ENCODE measurements around the gene C1orf185. TPM values are rescaled to one million over a fixed set of nuclear protein-coding genes. Genes with fewer than 3 reads are reported as not detected.

Gene C1orf185
- not detected in 2 replicates for total RNA-seq (2014; rRNA removed; shearing (Covaris generic))

DNA sequence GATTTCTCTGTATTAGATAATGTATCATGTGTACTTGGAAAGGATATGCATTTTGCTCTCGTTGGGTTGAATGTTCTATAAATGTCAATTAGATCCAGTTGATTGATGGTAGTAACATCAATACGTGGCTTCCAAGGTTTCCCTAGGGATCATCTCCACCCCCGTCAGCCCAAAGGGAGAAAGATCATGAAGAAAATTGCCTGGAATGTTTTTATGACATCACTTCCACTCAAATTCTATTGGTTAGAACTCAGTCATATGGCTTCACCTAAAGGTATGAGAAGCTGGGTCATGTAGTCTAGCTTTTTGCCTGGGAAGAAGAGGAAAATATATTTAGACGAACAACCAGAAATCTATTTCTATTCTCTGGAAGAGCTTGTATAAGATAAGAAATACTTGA, at the start of gene C1orf185:
C1orf185 (plus strand) TSS at position 253 of the 400 bp plus-strand sequence; CDS start at position 259, 6 bp downstream.
- no peak within 1 kb of the TSS for H3K4me3 ChIP-seq
- no peaks in the 10 kb centered on the region for H3K27me3 ChIP-seq (replicated peaks)
- no peak within 1 kb of the TSS for H3K27ac ChIP-seq
- H3K4me1 ChIP-seq (replicated peaks) = no peaks in the 10 kb centered on the region
- no peaks in the 10 kb centered on the region for H3K36me3 ChIP-seq
- DNase-seq (ENCODE audit: low read depth in 1 of 2, low spot score in 2 of 2) = no peak
- no peaks in the 10 kb centered on the region for H3K9me3 ChIP-seq (replicated peaks)

DNA sequence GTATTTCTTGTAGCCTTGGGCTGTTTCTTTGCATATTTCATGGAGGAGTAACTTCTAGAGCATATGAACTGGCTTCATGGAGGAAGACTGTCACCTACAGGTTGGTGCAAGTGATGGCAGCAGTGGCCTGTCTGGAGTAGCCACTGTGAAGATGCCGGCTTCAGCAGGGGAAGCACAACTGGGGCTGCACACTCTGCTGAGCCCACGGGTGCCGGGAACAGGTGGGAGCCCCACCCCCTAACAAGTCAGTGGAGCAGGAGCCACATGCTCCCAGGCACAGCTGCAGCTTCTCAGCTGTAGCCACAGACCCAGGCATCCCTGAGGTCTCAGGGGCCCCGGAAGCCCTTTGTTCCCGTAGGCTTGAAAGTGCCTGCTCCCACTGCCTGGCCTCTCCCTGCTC, 43.2 kb upstream of the C1orf185 start:
- Histone ChIP-seq H3K9me3 (replicated peaks) (peaks cover 2% of the 10 kb centered on the region; the same call in 1 of the 2 replicates), H3K4me1 (replicated peaks) (peaks cover 22% of the 10 kb centered on the region), H3K4me3 (no peak overlapping the region), H3K36me3 (peaks cover 3% of the 10 kb centered on the region; the same call in 1 of the 2 replicates), H3K27ac (no peak overlapping the region), H3K27me3 (replicated peaks) (no peaks in the 10 kb centered on the region)
- DNase-seq (ENCODE audit: low read depth in 1 of 2, low spot score in 2 of 2) = no peak

DNA sequence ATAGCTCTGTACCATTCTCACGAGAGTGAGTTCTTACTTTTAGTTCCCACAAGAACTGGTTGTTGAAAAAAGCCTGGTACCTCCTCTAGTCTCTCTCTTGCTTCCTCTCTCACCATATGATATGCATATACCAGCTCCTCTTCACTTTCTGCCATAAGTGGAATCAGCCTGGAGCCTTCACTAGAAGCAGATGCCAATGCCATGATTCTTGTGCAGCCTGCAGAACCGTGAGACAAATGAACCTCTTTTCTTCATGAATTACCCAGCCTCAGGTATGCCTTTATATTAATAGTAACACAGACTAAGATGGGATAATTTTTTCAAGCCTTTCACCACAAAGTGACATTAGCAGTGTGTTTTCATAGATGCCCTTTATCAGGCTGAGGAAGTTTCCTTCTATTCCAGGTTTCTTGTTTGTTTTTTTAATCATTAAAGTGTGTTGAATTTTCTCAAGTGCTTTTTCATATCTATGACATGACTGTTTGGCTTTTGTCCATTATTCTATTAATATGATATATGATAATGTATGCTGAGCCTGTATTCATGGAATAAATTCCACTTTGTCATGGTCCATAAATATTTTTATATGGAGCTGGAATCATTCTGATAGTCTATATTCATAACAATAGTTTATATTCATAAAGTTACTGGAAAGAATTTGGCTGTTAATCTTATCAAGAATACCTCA, 40.7 kb upstream of the C1orf185 start:
- Histone ChIP-seq H3K27ac (peak overlapping the region; percentile 5), H3K27me3 (replicated peaks) (no peaks in the 10 kb centered on the region), H3K9me3 (replicated peaks) (peaks cover 2% of the 10 kb centered on the region; the same call in 1 of the 2 replicates), H3K4me1 (replicated peaks) (peaks cover 30% of the 10 kb centered on the region), H3K4me3 (no peak overlapping the region), H3K36me3 (peaks cover 7% of the 10 kb centered on the region; the same call in 1 of the 2 replicates)
- no peak for DNase-seq (ENCODE audit: low read depth in 1 of 2, low spot score in 2 of 2)

DNA sequence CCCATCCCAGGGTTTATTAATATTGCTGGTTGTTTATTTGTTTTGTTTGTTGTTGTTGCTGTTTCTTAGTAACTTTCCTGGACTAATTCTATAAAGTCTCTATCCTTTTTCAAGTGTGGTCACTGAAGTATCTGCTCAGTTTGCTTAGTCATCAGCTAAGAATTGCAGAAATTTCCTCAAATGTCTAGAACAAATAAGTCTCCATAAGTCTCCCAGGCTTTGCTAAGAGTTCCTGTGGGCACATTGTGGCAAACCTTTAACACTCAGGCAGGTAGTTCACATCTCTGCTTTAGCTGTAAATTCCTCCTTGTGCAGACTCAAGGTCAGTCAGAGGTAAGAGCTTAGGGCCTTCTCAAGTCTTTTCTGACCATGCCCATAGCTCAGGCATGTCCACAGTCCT, 38.9 kb upstream of the C1orf185 start:
- Histone ChIP-seq H3K4me3 (no peak overlapping the region), H3K9me3 (replicated peaks) (no peaks in the 10 kb centered on the region; the same call in 1 of the 2 replicates), H3K4me1 (replicated peaks) (peaks cover 30% of the 10 kb centered on the region), H3K27me3 (replicated peaks) (no peaks in the 10 kb centered on the region), H3K36me3 (peaks cover 7% of the 10 kb centered on the region; the same call in 1 of the 2 replicates), H3K27ac (peak overlapping the region; percentile 92)
- peak; percentile 71 to 92 for DNase-seq (ENCODE audit: low read depth in 1 of 2, low spot score in 2 of 2)

DNA sequence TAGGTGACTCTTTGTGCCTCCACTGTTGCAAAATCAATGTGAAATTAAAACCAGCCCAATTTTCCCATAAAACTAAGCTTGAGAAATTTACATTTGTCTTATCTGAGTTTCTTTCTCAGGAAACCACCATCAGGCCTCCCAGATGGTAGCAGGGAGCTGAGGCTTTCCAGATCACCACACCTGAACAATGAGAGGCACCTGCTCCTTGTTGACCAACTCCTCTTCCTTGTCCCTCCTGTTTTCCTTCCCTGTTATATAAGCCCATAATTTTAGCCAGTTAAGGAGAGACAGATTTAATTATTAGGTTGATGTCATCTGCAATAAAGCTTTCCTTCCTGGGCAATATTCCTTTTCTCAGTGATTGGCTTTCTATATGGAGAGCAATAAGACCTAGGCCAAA, 32.0 kb upstream of the C1orf185 start:
- H3K27ac ChIP-seq = peak overlapping the region; percentile 17
- no peaks in the 10 kb centered on the region for H3K36me3 ChIP-seq
- H3K9me3 ChIP-seq (replicated peaks) = no peaks in the 10 kb centered on the region
- DNase-seq (ENCODE audit: low read depth in 1 of 2, low spot score in 2 of 2) = no peak
- peaks cover 15% of the 10 kb centered on the region for H3K4me1 ChIP-seq (replicated peaks)
- no peak overlapping the region for H3K4me3 ChIP-seq
- no peaks in the 10 kb centered on the region for H3K27me3 ChIP-seq (replicated peaks)

DNA sequence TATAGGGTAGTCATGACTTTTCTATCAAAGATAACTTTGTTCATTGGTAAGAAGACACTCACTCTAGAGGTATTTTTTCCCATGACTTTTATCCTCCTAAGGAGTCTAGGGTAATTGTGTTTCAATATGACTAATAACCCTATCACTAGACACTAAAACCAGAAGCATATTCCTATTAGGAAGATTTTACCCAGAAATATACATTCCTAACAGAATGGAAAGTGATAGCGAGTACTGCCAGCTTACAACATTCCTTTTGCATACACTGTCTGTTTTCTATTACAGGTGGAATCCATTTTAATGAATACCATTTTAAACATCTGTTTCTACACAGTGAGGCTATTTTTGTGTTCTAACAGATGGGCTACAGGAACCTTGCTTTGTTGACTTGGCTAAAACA, 31.4 kb upstream of the C1orf185 start:
- Histone ChIP-seq H3K9me3 (replicated peaks) (no peaks in the 10 kb centered on the region), H3K36me3 (no peaks in the 10 kb centered on the region), H3K4me3 (no peak overlapping the region), H3K27me3 (replicated peaks) (no peaks in the 10 kb centered on the region), H3K4me1 (replicated peaks) (peaks cover 15% of the 10 kb centered on the region), H3K27ac (0 out of 2 replicates have a peak overlapping the region, but pooled peaks have one; percentile 5)
- peak in 1 of 2 experiments; percentile 42 for DNase-seq (ENCODE audit: low read depth in 1 of 2, low spot score in 2 of 2)

DNA sequence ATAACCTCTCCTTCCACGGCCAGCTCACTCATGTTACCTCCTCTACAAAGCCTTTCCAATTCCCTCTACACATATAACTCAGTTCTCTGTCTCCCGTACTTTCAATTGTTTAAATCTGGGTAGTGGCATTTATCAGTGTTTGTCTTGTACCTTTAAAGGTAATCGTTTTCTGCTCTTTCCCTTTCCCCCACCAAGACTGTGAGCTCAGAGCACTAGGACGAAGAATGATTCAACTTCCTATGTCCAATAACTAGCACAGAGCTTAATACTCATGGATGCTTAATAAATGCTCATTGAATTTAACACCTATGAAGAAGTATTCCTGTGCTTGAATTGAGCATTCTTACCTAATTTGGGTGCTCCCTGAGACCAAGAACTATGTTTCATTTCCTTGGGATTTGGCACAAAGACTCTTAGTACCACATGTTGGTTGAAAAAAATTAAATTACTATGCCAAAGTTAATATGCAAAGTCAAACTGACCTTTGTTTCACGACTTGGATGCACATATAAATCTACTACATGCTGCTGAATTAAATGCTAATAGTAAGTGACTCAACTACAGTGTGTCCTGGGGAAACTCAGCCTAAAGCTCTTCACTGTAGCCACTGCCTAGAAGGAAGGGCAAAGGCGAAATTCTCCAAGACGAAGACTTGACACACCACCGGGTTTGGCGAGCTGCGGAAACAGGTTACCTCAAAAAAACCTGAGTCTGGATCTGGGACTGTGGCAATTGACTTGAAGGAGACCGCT, 30.6 kb upstream of the C1orf185 start:
- H3K4me1 ChIP-seq (replicated peaks) = peaks cover 15% of the 10 kb centered on the region
- no peak for DNase-seq (ENCODE audit: low read depth in 1 of 2, low spot score in 2 of 2)
- no peaks in the 10 kb centered on the region for H3K36me3 ChIP-seq
- H3K27me3 ChIP-seq (replicated peaks) = no peaks in the 10 kb centered on the region
- H3K9me3 ChIP-seq (replicated peaks) = no peaks in the 10 kb centered on the region
- no peak overlapping the region for H3K4me3 ChIP-seq
- 0 out of 2 replicates have a peak overlapping the region, but pooled peaks have one; percentile 5 for H3K27ac ChIP-seq

DNA sequence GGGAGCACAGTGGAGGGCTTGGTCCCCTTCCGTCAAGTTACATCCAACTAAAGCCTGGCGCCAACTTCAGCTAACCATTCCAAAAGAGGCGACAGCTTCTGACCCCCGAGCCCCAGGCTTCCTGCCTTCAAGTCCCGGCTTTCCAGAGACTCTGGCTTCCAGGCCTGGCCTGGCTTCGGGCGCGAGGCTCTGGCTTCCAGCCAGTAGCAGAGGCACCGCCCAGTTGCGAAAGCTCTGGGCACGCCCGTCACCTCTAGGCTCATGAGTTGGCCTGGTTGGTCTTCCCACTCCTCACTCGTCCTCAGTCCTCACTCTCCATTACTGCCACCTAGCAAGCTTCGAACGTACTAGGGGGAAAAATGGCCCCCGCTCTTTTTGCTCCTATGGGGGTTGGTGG, 30.0 kb upstream of the C1orf185 start:
- Histone ChIP-seq H3K27ac (no peak overlapping the region), H3K9me3 (replicated peaks) (no peaks in the 10 kb centered on the region), H3K4me1 (replicated peaks) (peaks cover 15% of the 10 kb centered on the region), H3K27me3 (replicated peaks) (no peaks in the 10 kb centered on the region), H3K36me3 (no peaks in the 10 kb centered on the region), H3K4me3 (no peak overlapping the region)
- DNase-seq (ENCODE audit: low read depth in 1 of 2, low spot score in 2 of 2) = no peak

DNA sequence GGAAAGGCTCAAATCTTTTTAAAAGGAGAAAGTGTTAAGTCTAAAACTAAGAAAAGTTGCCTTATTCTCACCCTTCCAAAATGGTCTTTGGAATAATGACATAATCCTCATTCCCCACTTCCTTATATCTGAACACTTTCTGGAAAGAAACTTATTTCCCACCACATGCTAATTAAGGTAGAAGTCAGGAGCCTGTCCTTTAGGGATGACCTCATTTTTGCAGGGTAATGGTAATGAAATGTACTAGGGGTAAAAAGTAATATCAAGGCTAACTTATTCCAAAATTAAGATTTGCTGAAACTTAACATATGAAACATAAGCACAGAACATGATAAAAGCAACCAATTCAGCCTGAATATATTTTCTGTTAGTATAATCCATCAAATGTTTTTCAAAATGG, 29.4 kb upstream of the C1orf185 start:
- DNase-seq (ENCODE audit: low read depth in 1 of 2, low spot score in 2 of 2) = no peak
- H3K36me3 ChIP-seq = no peaks in the 10 kb centered on the region
- no peak overlapping the region for H3K27ac ChIP-seq
- H3K4me3 ChIP-seq = no peak overlapping the region
- H3K27me3 ChIP-seq (replicated peaks) = no peaks in the 10 kb centered on the region
- H3K9me3 ChIP-seq (replicated peaks) = no peaks in the 10 kb centered on the region
- peaks cover 15% of the 10 kb centered on the region for H3K4me1 ChIP-seq (replicated peaks)

DNA sequence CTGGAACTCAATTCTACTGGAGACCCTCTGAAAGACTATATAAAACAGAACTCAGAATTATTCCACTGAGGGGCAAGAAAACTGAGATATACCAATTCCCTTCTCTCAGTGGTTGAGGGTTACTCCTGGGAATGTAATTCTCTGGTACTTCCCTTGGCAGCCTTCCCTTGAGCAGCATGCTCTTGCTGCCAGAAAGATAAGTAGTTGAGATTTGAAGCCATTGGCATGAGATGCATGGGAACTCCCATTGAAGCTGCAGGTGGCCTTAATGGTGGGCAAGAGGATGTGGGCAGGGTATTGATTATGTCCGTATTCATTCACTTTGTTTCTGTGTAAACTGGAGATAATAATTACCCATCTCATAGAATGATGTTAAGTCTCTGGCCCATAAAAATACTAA, 28.6 kb upstream of the C1orf185 start:
- H3K27ac ChIP-seq = no peak overlapping the region
- no peaks in the 10 kb centered on the region for H3K27me3 ChIP-seq (replicated peaks)
- no peaks in the 10 kb centered on the region for H3K9me3 ChIP-seq (replicated peaks)
- H3K4me3 ChIP-seq = no peak overlapping the region
- no peaks in the 10 kb centered on the region for H3K36me3 ChIP-seq
- DNase-seq (ENCODE audit: low read depth in 1 of 2, low spot score in 2 of 2) = no peak
- peaks cover 15% of the 10 kb centered on the region for H3K4me1 ChIP-seq (replicated peaks)

DNA sequence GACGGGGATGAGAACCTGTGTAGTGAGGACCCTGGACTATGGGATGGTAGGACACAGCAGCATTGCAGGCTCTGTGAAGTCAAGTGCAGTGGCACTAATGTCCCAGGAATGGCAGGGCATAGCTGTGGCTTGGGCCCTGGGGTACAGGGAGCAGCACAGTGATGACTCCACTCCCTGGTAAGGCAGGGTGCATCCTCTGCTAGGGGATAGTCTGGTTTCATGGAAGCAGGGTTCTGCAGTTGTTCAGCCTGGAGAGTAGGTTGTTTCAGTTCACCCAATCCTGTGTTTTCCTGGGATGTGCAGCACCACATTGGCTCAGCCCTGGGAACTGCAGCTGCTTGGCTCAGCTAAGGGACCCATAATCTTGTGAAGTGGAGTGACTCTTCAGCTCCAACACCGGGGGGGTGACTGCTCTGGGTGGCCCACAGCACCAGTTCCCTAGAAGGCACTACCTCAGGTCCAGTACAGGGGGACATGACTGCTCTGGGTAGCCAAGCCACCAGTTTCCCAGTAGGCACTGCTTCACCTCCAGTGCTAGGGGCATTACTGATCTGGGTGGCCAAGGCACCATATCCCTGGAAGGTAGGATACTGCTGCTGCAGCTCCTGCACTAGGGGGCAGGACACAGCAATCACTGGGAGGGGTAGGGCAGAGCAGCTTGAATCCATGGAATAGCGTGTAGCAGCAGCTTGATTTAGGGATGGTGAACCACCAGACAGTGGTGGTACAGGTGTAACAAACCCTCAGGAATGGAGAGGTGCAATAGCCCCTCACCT, 15.3 kb upstream of the C1orf185 start:
- DNase-seq (ENCODE audit: low read depth in 1 of 2, low spot score in 2 of 2) = no peak
- Histone ChIP-seq H3K36me3 (no peaks in the 10 kb centered on the region), H3K4me1 (replicated peaks) (no peaks in the 10 kb centered on the region), H3K9me3 (replicated peaks) (no peaks in the 10 kb centered on the region), H3K4me3 (no peak overlapping the region), H3K27me3 (replicated peaks) (no peaks in the 10 kb centered on the region), H3K27ac (no peak overlapping the region)

DNA sequence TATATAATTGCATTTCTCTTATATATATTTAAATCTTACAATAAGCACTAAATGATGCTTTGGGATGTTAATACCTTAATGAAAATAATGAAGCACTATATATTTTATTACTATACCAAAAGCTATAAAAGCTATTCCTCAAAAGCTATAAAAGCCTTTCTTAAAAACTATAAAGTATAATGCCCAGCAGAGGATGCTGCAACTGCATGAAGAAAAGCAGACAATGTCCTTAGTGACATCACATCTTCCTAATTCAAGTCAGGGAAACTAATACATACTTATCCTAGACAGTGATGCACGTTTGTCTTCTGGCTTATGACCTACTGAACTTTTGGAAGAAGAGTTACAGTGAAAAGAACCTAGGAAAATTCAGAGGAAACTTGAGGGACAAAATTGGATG, 13.6 kb upstream of the C1orf185 start:
- Histone ChIP-seq H3K27me3 (replicated peaks) (no peaks in the 10 kb centered on the region), H3K27ac (no peak overlapping the region), H3K36me3 (no peaks in the 10 kb centered on the region), H3K4me1 (replicated peaks) (no peaks in the 10 kb centered on the region), H3K9me3 (replicated peaks) (no peaks in the 10 kb centered on the region), H3K4me3 (no peak overlapping the region)
- no peak for DNase-seq (ENCODE audit: low read depth in 1 of 2, low spot score in 2 of 2)

DNA sequence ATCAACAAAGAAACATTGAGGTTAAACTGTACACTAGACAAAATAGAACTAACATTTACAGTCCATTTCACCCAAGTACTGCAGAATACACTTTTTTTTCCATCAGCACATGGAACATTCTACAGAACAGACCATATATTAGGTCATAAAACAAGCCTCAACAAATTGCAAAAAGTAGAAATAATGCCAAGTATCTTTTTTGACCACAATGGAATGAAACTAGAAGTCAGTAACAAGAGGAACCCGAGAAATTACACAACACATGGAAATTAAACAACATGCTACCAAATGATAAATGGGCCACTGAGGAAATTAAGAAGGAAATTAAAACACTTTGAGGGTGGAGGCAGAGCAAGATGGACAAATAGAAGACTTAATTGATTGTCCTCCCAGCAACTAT, 8.4 kb upstream of the C1orf185 start:
- no peaks in the 10 kb centered on the region for H3K27me3 ChIP-seq (replicated peaks)
- H3K36me3 ChIP-seq = no peaks in the 10 kb centered on the region
- no peak for DNase-seq (ENCODE audit: low read depth in 1 of 2, low spot score in 2 of 2)
- H3K4me1 ChIP-seq (replicated peaks) = no peaks in the 10 kb centered on the region
- no peak overlapping the region for H3K4me3 ChIP-seq
- H3K27ac ChIP-seq = no peak overlapping the region
- H3K9me3 ChIP-seq (replicated peaks) = no peaks in the 10 kb centered on the region
